ENCODE data around the gene TEX26. TPM values are rescaled to one million over a fixed set of nuclear protein-coding genes. Genes with fewer than 3 reads are reported as not detected.

Gene TEX26
- polyA plus RNA-seq, 1 donor from 2014 or later, result not detected

DNA sequence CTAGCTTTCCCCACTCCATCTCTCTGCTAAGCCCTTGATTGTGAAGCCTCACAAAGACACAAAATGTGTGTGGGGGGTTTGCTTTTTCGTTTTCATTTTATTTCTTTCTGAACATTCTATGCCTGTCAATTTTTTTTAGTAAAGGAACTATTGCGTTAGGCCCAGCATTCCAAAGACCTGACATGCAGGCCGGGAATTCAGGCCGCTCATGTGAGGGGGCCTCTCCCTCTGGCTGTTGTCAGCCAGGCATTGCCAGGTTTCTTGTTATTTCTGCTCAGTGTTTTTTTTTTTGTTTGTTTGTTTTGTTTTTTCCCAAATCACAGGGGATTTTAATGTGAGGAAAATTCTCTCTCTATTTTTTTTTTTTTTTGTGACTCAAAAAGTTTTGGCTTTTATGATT lies 36.7 kb upstream of the TEX26 start:
- no peaks in the 10 kb centered on the region for H3K79me2 ChIP-seq (replicated peaks; ENCODE audit: insufficient read depth, low read length)
- H3K27me3 ChIP-seq (ENCODE audit: insufficient read depth, low read depth, low read length), result no peaks in the 10 kb centered on the region
- no peak overlapping the region for H3K4me2 ChIP-seq (ENCODE audit: low read length)

DNA sequence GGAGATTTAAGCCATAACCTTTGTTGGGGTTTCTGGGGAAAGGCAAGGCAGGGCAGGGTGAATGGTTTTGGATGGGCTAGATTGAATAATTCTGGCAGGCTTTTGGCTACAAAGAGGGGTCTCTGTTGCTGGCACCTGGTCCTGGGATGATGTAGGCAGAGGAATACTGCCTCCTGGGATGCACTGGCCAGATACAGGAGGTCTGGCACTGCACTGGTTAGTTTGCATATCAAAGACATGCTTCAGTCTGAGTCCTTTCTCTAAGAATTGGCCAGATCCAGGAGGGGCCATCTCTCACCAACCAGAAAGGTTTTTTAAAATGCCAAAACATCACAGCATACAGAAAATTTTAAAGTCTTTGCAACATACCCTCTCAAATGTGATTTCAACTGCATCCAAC lies 34.4 kb upstream of the TEX26 start:
- Histone ChIP-seq H3K4me2 (ENCODE audit: low read length) (no peak overlapping the region), H3K4me3 (ENCODE audit: low read length) (no peak overlapping the region), H3K9me2 (ENCODE audit: insufficient read depth, low read length) (no peaks in the 10 kb centered on the region), H2AFZ (ENCODE audit: low read depth, low read length) (no peak overlapping the region), H3K9ac (ENCODE audit: low read length) (no peak overlapping the region), H4K20me1 (ENCODE audit: insufficient read depth) (no peaks in the 10 kb centered on the region), H3K27me3 (ENCODE audit: insufficient read depth, low read depth, low read length) (no peaks in the 10 kb centered on the region), H3K9me3 (ENCODE audit: low read length) (no peaks in the 10 kb centered on the region), H3K79me2 (replicated peaks; ENCODE audit: insufficient read depth, low read length) (no peaks in the 10 kb centered on the region), H3K27ac (ENCODE audit: low read length) (no peak overlapping the region), H3K36me3 (ENCODE audit: insufficient read depth, low read length) (no peaks in the 10 kb centered on the region), H3F3A (ENCODE audit: insufficient read depth, low read length, poor library complexity, severe bottlenecking) (no peaks in the 10 kb centered on the region)
- TF ChIP-seq TAF1 (IDR thresholded peaks at IDR 0.05; ENCODE audit: low read depth) (no peak), MXI1 (conservative IDR thresholded peaks at IDR 0.05; ENCODE audit: poor library complexity, severe bottlenecking) (no peak), SMC3 (conservative IDR thresholded peaks at IDR 0.05; ENCODE audit: poor library complexity) (no peak), EZH2 (IDR thresholded peaks at IDR 0.05; ENCODE audit: borderline replicate concordance, insufficient read depth, low read length, poor library complexity, severe bottlenecking) (no peak), POLR2AphosphoS5 (IDR thresholded peaks at IDR 0.05) (no peak), RAD21 (conservative IDR thresholded peaks at IDR 0.05) (no peak), EP300 (conservative IDR thresholded peaks at IDR 0.05; ENCODE audit: poor library complexity, severe bottlenecking) (no peak)
- TF ChIP-seq, protein P1, sequence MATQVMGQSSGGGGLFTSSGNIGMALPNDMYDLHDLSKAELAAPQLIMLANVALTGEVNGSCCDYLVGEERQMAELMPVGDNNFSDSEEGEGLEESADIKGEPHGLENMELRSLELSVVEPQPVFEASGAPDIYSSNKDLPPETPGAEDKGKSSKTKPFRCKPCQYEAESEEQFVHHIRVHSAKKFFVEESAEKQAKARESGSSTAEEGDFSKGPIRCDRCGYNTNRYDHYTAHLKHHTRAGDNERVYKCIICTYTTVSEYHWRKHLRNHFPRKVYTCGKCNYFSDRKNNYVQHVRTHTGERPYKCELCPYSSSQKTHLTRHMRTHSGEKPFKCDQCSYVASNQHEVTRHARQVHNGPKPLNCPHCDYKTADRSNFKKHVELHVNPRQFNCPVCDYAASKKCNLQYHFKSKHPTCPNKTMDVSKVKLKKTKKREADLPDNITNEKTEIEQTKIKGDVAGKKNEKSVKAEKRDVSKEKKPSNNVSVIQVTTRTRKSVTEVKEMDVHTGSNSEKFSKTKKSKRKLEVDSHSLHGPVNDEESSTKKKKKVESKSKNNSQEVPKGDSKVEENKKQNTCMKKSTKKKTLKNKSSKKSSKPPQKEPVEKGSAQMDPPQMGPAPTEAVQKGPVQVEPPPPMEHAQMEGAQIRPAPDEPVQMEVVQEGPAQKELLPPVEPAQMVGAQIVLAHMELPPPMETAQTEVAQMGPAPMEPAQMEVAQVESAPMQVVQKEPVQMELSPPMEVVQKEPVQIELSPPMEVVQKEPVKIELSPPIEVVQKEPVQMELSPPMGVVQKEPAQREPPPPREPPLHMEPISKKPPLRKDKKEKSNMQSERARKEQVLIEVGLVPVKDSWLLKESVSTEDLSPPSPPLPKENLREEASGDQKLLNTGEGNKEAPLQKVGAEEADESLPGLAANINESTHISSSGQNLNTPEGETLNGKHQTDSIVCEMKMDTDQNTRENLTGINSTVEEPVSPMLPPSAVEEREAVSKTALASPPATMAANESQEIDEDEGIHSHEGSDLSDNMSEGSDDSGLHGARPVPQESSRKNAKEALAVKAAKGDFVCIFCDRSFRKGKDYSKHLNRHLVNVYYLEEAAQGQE (IDR thresholded peaks at IDR 0.05; ENCODE audit: borderline replicate concordance), result no peak
- TF ChIP-seq, protein P2, sequence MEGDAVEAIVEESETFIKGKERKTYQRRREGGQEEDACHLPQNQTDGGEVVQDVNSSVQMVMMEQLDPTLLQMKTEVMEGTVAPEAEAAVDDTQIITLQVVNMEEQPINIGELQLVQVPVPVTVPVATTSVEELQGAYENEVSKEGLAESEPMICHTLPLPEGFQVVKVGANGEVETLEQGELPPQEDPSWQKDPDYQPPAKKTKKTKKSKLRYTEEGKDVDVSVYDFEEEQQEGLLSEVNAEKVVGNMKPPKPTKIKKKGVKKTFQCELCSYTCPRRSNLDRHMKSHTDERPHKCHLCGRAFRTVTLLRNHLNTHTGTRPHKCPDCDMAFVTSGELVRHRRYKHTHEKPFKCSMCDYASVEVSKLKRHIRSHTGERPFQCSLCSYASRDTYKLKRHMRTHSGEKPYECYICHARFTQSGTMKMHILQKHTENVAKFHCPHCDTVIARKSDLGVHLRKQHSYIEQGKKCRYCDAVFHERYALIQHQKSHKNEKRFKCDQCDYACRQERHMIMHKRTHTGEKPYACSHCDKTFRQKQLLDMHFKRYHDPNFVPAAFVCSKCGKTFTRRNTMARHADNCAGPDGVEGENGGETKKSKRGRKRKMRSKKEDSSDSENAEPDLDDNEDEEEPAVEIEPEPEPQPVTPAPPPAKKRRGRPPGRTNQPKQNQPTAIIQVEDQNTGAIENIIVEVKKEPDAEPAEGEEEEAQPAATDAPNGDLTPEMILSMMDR (IDR thresholded peaks at IDR 0.05; ENCODE audit: poor library complexity, severe bottlenecking), result no peak

More for the DNA sequence above, 36.7 kb upstream of the TEX26 start:
- no peaks in the 10 kb centered on the region for H3K36me3 ChIP-seq (ENCODE audit: insufficient read depth, low read length)
- H3K4me3 ChIP-seq (ENCODE audit: low read length), result no peak overlapping the region
- H3K9me2 ChIP-seq (ENCODE audit: insufficient read depth, low read length), result no peaks in the 10 kb centered on the region
- H2AFZ ChIP-seq (ENCODE audit: low read depth, low read length), result no peak overlapping the region
- H4K20me1 ChIP-seq (ENCODE audit: insufficient read depth), result no peaks in the 10 kb centered on the region
- no peak overlapping the region for H3K9ac ChIP-seq (ENCODE audit: low read length)
- H3K9me3 ChIP-seq (ENCODE audit: low read length), result no peaks in the 10 kb centered on the region
- no peak overlapping the region for H3K27ac ChIP-seq (ENCODE audit: low read length)
- TF ChIP-seq MXI1 (conservative IDR thresholded peaks at IDR 0.05; ENCODE audit: poor library complexity, severe bottlenecking) (no peak), SMC3 (conservative IDR thresholded peaks at IDR 0.05; ENCODE audit: poor library complexity) (no peak), EP300 (conservative IDR thresholded peaks at IDR 0.05; ENCODE audit: poor library complexity, severe bottlenecking) (no peak)
- no peaks in the 10 kb centered on the region for H3F3A ChIP-seq (ENCODE audit: insufficient read depth, low read length, poor library complexity, severe bottlenecking)
